ENCODE measurements around the gene MUC5AC.

The MUC5AC gene

GRCh38 chr11:1122664-1123002 is 35.1 kb upstream of the MUC5AC start:
- DNase-seq: no peak

GRCh38 chr11:1123970-1124369 is 33.8 kb upstream of the MUC5AC start:
- DNase-seq: no peak

GRCh38 chr11:1125803-1126202 is 31.9 kb upstream of the MUC5AC start:
- no peak for DNase-seq

GRCh38 chr11:1126491-1126926 is 31.2 kb upstream of the MUC5AC start:
- DNase-seq: no peak

GRCh38 chr11:1126935-1127663 is 30.7 kb upstream of the MUC5AC start:
- DNase-seq: no peak

GRCh38 chr11:1127664-1128162 is 30.0 kb upstream of the MUC5AC start:
- DNase-seq: no peak

- DNase-seq: no peak
Measured at GRCh38 chr11:1128311-1129142, 29.2 kb upstream of the MUC5AC start.

- DNase-seq: no peak
Measured at GRCh38 chr11:1129143-1129610, 28.6 kb upstream of the MUC5AC start.

GRCh38 chr11:1129611-1130160 is 28.1 kb upstream of the MUC5AC start:
- DNase-seq: no peak

GRCh38 chr11:1130276-1131032 is 27.3 kb upstream of the MUC5AC start:
- DNase-seq: no peak

- no peak for DNase-seq
Measured at GRCh38 chr11:1131033-1131911, 26.5 kb upstream of the MUC5AC start.

GRCh38 chr11:1134848-1135445 is 22.8 kb upstream of the MUC5AC start:
- no peak for DNase-seq

- DNase-seq: no peak
Measured at GRCh38 chr11:1138097-1138496, 19.7 kb upstream of the MUC5AC start.

- DNase-seq: no peak
Measured at GRCh38 chr11:1139441-1140083, 18.2 kb upstream of the MUC5AC start.

GRCh38 chr11:1140642-1141490 is 16.9 kb upstream of the MUC5AC start:
- DNase-seq: no peak

GRCh38 chr11:1146365-1146764 is 11.4 kb upstream of the MUC5AC start:
- no peak for DNase-seq

GRCh38 chr11:1147792-1148191 is 10.0 kb upstream of the MUC5AC start:
- DNase-seq: no peak

GRCh38 chr11:1148752-1149180 is 9.0 kb upstream of the MUC5AC start:
- DNase-seq: no peak

- no peak for DNase-seq
Measured at GRCh38 chr11:1149545-1149944, 8.2 kb upstream of the MUC5AC start.

- no peak for DNase-seq
Measured at GRCh38 chr11:1150116-1150515, 7.6 kb upstream of the MUC5AC start.
